Measurements from ENCODE around the gene ZNF100. TPM values are rescaled to one million over a fixed set of nuclear protein-coding genes. Genes with fewer than 3 reads are reported as not detected.
"Not testable (repeated sequence)": the region's sequence is repeated elsewhere in the genome, so short reads cannot be mapped to it uniquely, and the experiment has no call there.

Gene ZNF100
- total RNA-seq, 1 donor from 2014 or later: 28.6 TPM

- peaks cover 24% of the 10 kb centered on the region for H3K4me1 Mint-ChIP-seq
- peak overlapping the region; percentile 60 for H3K4me3 Mint-ChIP-seq
- peaks cover 7% of the 10 kb centered on the region for H3K9me3 Mint-ChIP-seq
- no peak overlapping the region for H3K27ac Mint-ChIP-seq (ENCODE audit: unreplicated experiment)
- H3K36me3 Mint-ChIP-seq (ENCODE audit: low read depth): peaks cover 51% of the 10 kb centered on the region
- no peaks in the 10 kb centered on the region for H3K27me3 Mint-ChIP-seq (ENCODE audit: low read depth)
- TF ChIP-seq, protein P1, sequence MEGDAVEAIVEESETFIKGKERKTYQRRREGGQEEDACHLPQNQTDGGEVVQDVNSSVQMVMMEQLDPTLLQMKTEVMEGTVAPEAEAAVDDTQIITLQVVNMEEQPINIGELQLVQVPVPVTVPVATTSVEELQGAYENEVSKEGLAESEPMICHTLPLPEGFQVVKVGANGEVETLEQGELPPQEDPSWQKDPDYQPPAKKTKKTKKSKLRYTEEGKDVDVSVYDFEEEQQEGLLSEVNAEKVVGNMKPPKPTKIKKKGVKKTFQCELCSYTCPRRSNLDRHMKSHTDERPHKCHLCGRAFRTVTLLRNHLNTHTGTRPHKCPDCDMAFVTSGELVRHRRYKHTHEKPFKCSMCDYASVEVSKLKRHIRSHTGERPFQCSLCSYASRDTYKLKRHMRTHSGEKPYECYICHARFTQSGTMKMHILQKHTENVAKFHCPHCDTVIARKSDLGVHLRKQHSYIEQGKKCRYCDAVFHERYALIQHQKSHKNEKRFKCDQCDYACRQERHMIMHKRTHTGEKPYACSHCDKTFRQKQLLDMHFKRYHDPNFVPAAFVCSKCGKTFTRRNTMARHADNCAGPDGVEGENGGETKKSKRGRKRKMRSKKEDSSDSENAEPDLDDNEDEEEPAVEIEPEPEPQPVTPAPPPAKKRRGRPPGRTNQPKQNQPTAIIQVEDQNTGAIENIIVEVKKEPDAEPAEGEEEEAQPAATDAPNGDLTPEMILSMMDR (conservative IDR thresholded peaks at IDR 0.05): no peak
- no peak for DNase-seq (ENCODE audit: low read depth, low spot score)
Observed at GRCh38 chr19:21765151-21765550, 2.2 kb downstream of the ZNF100 start.

GRCh38 chr19:21761547-21761946, 5.8 kb downstream of the ZNF100 start:
- H3K27me3 Mint-ChIP-seq (ENCODE audit: low read depth); H3K27ac Mint-ChIP-seq (ENCODE audit: unreplicated experiment); DNase-seq (ENCODE audit: low read depth, low spot score): not testable (repeated sequence)
- Mint-ChIP-seq H3K4me3 (peak overlapping the region; percentile 52), H3K9me3 (peaks cover 15% of the 10 kb centered on the region), H3K4me1 (peaks cover 17% of the 10 kb centered on the region), H3K36me3 (ENCODE audit: low read depth) (peaks cover 78% of the 10 kb centered on the region)

DNA sequence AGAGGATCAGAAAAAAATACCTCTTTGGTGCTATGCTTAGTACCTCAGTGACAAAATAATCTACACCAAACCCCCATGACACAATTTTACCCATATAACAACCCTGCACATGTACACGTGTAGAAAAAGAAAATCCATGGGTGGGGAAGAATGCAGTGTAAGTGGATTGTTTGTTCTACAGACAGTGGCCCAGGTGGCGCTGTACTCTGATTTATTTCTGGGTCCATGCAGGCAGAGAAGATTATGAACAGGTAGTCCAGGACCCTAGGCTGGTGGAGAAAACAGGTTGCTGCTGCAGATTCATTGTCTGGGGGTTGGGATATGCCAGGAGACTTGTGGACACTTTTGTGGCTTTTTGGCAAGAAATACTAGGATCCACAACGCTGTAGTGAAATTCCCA, 9.1 kb downstream of the ZNF100 start:
- peaks cover 27% of the 10 kb centered on the region for H3K9me3 Mint-ChIP-seq

DNA sequence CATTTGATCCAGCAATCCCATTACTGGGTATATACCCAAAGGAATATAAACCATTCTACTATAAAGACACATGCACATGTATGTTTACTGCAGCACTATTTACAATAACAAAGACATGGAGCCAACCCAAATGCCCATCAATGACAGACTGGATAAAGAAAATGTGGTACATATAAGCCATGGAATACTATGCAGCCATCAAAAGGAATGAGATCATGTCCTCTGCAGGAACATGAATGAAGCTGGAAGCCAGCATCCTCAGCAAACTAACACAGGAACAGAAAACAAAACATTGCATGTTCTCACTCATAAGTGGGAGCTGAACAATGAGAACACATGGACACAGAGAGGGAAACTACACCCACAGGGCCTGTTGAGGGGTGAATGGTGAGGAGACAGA, 11.8 kb downstream of the ZNF100 start:
- not testable (repeated sequence) for DNase-seq (ENCODE audit: low read depth, low spot score); H3K27ac Mint-ChIP-seq (ENCODE audit: unreplicated experiment); H3K4me1 Mint-ChIP-seq; H3K27me3 Mint-ChIP-seq (ENCODE audit: low read depth); H3K4me3 Mint-ChIP-seq
- H3K9me3 Mint-ChIP-seq: peaks cover 22% of the 10 kb centered on the region
- H3K36me3 Mint-ChIP-seq (ENCODE audit: low read depth): peaks cover 84% of the 10 kb centered on the region

More for the DNA sequence above, 9.1 kb downstream of the ZNF100 start:
- no peak for DNase-seq (ENCODE audit: low read depth, low spot score)
- TF ChIP-seq, protein P1 (conservative IDR thresholded peaks at IDR 0.05): no peak
- Mint-ChIP-seq H3K4me3 (no peak overlapping the region), H3K27me3 (ENCODE audit: low read depth) (no peaks in the 10 kb centered on the region), H3K4me1 (peaks cover 3% of the 10 kb centered on the region), H3K27ac (ENCODE audit: unreplicated experiment) (no peak overlapping the region), H3K36me3 (ENCODE audit: low read depth) (peaks cover 83% of the 10 kb centered on the region)

- H3K36me3 Mint-ChIP-seq (ENCODE audit: low read depth): peaks cover 85% of the 10 kb centered on the region
- no peaks in the 10 kb centered on the region for H3K4me1 Mint-ChIP-seq
- TF ChIP-seq, protein P1 (conservative IDR thresholded peaks at IDR 0.05): no peak
- DNase-seq (ENCODE audit: low read depth, low spot score): no peak
- H3K4me3 Mint-ChIP-seq: no peak overlapping the region
- peaks cover 19% of the 10 kb centered on the region for H3K9me3 Mint-ChIP-seq
- no peak overlapping the region for H3K27ac Mint-ChIP-seq (ENCODE audit: unreplicated experiment)
- no peaks in the 10 kb centered on the region for H3K27me3 Mint-ChIP-seq (ENCODE audit: low read depth)
Observed at GRCh38 chr19:21751384-21751783, 16.0 kb downstream of the ZNF100 start.

- peaks cover 83% of the 10 kb centered on the region for H3K36me3 Mint-ChIP-seq (ENCODE audit: low read depth)
- no peaks in the 10 kb centered on the region for H3K4me1 Mint-ChIP-seq
- H3K27me3 Mint-ChIP-seq (ENCODE audit: low read depth): no peaks in the 10 kb centered on the region
- no peak overlapping the region for H3K27ac Mint-ChIP-seq (ENCODE audit: unreplicated experiment)
- DNase-seq (ENCODE audit: low read depth, low spot score): no peak
- TF ChIP-seq, protein P1 (conservative IDR thresholded peaks at IDR 0.05): no peak
- peaks cover 18% of the 10 kb centered on the region for H3K9me3 Mint-ChIP-seq
- no peak overlapping the region for H3K4me3 Mint-ChIP-seq
Observed at GRCh38 chr19:21750586-21751128, 16.7 kb downstream of the ZNF100 start.

All from neural crest cell (in vitro differentiated cells).